Panc1 (cell line): ENCODE measurements around the gene FLVCR1. TPM values are rescaled to one million over a fixed set of nuclear protein-coding genes. Genes with fewer than 3 reads are reported as not detected.

Source experiments
- ATAC-seq: fragments of 200-7000 bp; cut with Tn5 transposase; 2 replicates; pipeline ENCODE4 v1.9.1; 2020; ENCODE audit warnings: mild to moderate bottlenecking, moderate library complexity
- BruUV-seq: library from RNA; stranded (reverse); fragments of 400-500 nt; replicated peaks from 2 replicates; lab custom pipeline; 2021; lab: Mats Ljungman, UMichigan
- CTCF ChIA-PET: fragments of 300-600 bp; sonication (Branson Sonifier 250); formaldehyde crosslinking; loops from one replicate; lab custom pipeline; 2022; ENCODE audit warnings: antibody characterized with exemption; lab: Charles Lee
- POLR2A ChIA-PET: fragments of 300-600 bp; sonication (Branson Sonifier 250); formaldehyde crosslinking; loops from one replicate; lab custom pipeline; 2022; ENCODE audit warnings: antibody characterized with exemption; lab: Charles Lee
- DNase-seq: peaks from one replicate; pipeline ENCODE4 v3.0.0-alpha.2; 2010; ENCODE audit warnings: low read depth, low spot score
- H3K27ac ChIP-seq: 2 replicates; pipeline ENCODE4 v1.5.1; 2011; ENCODE audit warnings: mild to moderate bottlenecking, low read length, inconsistent platforms
- H3K27me3 ChIP-seq: fragments of 200-500 bp; sonication (Bioruptor generic); 2 replicates; pipeline ENCODE4 v1.6.0; 2014; ENCODE audit warnings: low read length, inconsistent platforms; ENCODE audit not compliant: control insufficient read depth, insufficient read depth
- H3K36me3 ChIP-seq: fragments of 200-500 bp; sonication (Bioruptor generic); 2 replicates; pipeline ENCODE4 v1.5.1; 2014; ENCODE audit warnings: inconsistent platforms, mild to moderate bottlenecking, low read length, moderate library complexity; ENCODE audit not compliant: control insufficient read depth, insufficient read depth
- H3K4me1 ChIP-seq: 2 replicates; pipeline ENCODE4 v1.5.1; 2011; ENCODE audit warnings: inconsistent platforms, mild to moderate bottlenecking, low read length, moderate library complexity; ENCODE audit not compliant: control insufficient read depth, insufficient read depth
- H3K4me3 ChIP-seq, 2 experiments: 2 replicates each; pipeline ENCODE4 v1.5.1; 2011 to 2012; ENCODE audit warnings: low read depth in 2 of 2, low read length in 2 of 2, mild to moderate bottlenecking in 2 of 2, inconsistent platforms in 1 of 2, moderate library complexity in 1 of 2
- H3K9me3 ChIP-seq: fragments of 200-500 bp; sonication (Bioruptor generic); 2 replicates; pipeline ENCODE4 v1.5.1; 2014; ENCODE audit warnings: low read depth, mild to moderate bottlenecking, inconsistent platforms, low read length, moderate library complexity; ENCODE audit not compliant: control insufficient read depth, insufficient read depth
- POLR2AphosphoS5 ChIP-seq: IDR thresholded peaks from 2 replicates; pipeline ENCODE4 v1.6.1; 2012; ENCODE audit warnings: mild to moderate bottlenecking, low read depth, low read length, moderate library complexity
- SIN3A ChIP-seq: IDR thresholded peaks from 2 replicates; pipeline ENCODE4 v1.6.1; 2012; ENCODE audit warnings: low read depth, mild to moderate bottlenecking, low read length, moderate library complexity, borderline replicate concordance; ENCODE audit not compliant: insufficient read depth
- TCF7L2 ChIP-seq: IDR thresholded peaks from 2 replicates; pipeline ENCODE4 v1.6.1; 2011; ENCODE audit warnings: mild to moderate bottlenecking, low read depth, low read length, inconsistent platforms
- in situ Hi-C: cut with HindIII; loops from 2 replicates; pipeline ENCODE4 v1.10.0; 2016; ENCODE audit warnings: low sequenced_read_pairs, low pct_unique_long_range_greater_than_20kb
- intact Hi-C: fragments of 100-400 bp; cut with micrococcal nuclease; formaldehyde crosslinking; loops from one replicate; pipeline ENCODE4 v1.10.0; 2022; ENCODE audit not compliant: unreplicated experiment
- total RNA-seq: library from RNA; stranded (reverse); gene quantifications from one replicate; pipeline ENCODE4 v1.2.1, GENCODE V29; 2021; ENCODE audit not compliant: unreplicated experiment
- TF ChIP-seq, protein P1 (sequence below): fragments of 450-650 bp; IDR thresholded peaks from 2 replicates; pipeline ENCODE4 v1.5.1; 2017; ENCODE audit warnings: mild to moderate bottlenecking
- TF ChIP-seq, protein P2 (sequence below), 2 experiments: IDR thresholded peaks; 2 replicates each; pipeline ENCODE4 v1.6.1; 2011 to 2012; ENCODE audit warnings: low read depth in 2 of 2, control low read depth in 1 of 2, low read length in 1 of 2, mild to moderate bottlenecking in 1 of 2, moderate library complexity in 1 of 2; ENCODE audit not compliant: insufficient read depth in 1 of 2

Gene FLVCR1
- total RNA-seq, 1 experiment from 2014 or later = 21.4 TPM

DNA sequence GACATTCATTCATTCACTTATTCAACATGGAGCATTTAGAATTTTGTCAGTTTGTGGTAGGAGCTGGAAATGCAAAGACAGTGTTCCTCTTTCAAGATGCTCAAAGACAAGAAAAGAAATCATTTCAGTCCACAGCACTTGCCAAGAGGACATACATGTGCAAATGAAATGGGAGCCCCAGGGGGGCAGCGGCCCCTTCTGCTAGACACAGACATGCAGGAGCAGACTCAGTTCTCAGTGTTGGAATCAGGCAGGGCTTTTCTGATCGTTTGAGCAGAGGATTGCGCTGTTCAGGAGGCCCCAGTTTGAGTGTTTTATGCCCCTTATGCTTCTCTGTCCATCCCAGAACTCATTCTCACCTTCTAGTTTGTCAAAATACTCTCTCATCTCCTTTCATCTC, 56.7 kb downstream of the FLVCR1 start:
- Histone ChIP-seq H3K4me3 (no peak overlapping the region), H3K4me1 (no peaks in the 10 kb centered on the region), H3K27ac (no peak overlapping the region), H3K36me3 (no peaks in the 10 kb centered on the region), H3K9me3 (no peaks in the 10 kb centered on the region), H3K27me3 (no peaks in the 10 kb centered on the region)
- in situ Hi-C loops (no loop called here), intact Hi-C loops (no loop called here)
- DNase-seq = no peak
- TF ChIP-seq, protein P1, sequence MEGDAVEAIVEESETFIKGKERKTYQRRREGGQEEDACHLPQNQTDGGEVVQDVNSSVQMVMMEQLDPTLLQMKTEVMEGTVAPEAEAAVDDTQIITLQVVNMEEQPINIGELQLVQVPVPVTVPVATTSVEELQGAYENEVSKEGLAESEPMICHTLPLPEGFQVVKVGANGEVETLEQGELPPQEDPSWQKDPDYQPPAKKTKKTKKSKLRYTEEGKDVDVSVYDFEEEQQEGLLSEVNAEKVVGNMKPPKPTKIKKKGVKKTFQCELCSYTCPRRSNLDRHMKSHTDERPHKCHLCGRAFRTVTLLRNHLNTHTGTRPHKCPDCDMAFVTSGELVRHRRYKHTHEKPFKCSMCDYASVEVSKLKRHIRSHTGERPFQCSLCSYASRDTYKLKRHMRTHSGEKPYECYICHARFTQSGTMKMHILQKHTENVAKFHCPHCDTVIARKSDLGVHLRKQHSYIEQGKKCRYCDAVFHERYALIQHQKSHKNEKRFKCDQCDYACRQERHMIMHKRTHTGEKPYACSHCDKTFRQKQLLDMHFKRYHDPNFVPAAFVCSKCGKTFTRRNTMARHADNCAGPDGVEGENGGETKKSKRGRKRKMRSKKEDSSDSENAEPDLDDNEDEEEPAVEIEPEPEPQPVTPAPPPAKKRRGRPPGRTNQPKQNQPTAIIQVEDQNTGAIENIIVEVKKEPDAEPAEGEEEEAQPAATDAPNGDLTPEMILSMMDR = no peak
- TF ChIP-seq POLR2AphosphoS5 (no peak), TCF7L2 (no peak), SIN3A (no peak)
- TF ChIP-seq, protein P2, sequence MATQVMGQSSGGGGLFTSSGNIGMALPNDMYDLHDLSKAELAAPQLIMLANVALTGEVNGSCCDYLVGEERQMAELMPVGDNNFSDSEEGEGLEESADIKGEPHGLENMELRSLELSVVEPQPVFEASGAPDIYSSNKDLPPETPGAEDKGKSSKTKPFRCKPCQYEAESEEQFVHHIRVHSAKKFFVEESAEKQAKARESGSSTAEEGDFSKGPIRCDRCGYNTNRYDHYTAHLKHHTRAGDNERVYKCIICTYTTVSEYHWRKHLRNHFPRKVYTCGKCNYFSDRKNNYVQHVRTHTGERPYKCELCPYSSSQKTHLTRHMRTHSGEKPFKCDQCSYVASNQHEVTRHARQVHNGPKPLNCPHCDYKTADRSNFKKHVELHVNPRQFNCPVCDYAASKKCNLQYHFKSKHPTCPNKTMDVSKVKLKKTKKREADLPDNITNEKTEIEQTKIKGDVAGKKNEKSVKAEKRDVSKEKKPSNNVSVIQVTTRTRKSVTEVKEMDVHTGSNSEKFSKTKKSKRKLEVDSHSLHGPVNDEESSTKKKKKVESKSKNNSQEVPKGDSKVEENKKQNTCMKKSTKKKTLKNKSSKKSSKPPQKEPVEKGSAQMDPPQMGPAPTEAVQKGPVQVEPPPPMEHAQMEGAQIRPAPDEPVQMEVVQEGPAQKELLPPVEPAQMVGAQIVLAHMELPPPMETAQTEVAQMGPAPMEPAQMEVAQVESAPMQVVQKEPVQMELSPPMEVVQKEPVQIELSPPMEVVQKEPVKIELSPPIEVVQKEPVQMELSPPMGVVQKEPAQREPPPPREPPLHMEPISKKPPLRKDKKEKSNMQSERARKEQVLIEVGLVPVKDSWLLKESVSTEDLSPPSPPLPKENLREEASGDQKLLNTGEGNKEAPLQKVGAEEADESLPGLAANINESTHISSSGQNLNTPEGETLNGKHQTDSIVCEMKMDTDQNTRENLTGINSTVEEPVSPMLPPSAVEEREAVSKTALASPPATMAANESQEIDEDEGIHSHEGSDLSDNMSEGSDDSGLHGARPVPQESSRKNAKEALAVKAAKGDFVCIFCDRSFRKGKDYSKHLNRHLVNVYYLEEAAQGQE (IDR thresholded peaks at IDR 0.05; ENCODE audit: insufficient read depth in 1 of 2, low read depth in 2 of 2, low read length in 1 of 2) = no peak
- ChIA-PET POLR2A (no interaction called here), CTCF (no interaction called here)
- no peak for ATAC-seq
- no TSS peak for BruUV-seq

DNA sequence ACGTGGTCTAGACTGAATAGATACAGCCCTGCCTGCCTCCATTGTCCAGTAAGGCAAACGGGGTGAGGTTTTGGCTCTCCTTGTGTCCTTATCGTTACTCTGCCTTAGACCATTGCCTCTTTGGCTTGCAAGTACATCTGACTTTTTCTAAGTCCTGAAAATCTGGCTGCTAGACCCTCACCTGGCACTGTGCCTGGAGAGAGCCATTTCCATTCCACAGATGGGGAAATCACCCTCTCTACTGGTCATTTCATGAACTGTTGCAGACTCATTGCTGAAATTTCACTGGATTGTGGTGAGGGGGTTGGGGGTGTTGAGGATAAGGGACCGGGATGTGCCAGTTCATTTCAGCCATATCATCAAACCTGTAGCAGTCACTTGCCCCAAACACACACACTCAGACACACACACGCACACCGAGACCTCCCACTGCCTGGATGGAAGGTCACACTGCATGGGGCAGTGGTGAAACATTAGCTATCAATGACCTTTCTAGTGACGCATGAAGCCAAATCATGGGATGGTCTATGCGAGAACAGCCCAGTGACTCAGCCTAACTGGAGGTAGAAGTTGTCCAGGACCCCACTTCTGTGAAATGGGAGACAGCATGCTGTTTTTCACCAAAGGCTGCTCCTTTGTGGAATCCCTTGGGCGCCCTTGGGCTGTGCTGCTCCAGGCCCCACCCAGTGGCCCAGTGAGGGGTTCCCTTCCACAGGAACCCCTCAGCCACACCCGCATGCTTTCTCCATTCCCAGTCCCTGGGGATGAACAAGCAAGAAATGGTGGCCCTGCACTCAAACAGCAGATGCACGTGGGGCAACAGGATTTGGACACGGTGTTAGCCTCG, 57.4 kb downstream of the FLVCR1 start:
- POLR2A ChIA-PET = no interaction called here
- Histone ChIP-seq H3K4me3 (no peak overlapping the region), H3K27me3 (no peaks in the 10 kb centered on the region)

More for the DNA sequence above, 57.4 kb downstream of the FLVCR1 start:
- H3K36me3 ChIP-seq = no peaks in the 10 kb centered on the region
- H3K9me3 ChIP-seq = no peaks in the 10 kb centered on the region
- BruUV-seq = no TSS peak
- ATAC-seq (no peak), DNase-seq (no peak)
- intact Hi-C loops = no loop called here
- no peak for TF ChIP-seq TCF7L2
- TF ChIP-seq, protein P1 = peak; percentile 34
- CTCF ChIA-PET = no interaction called here
- H3K4me1 ChIP-seq = no peaks in the 10 kb centered on the region
- in situ Hi-C loops = no loop called here
- no peak overlapping the region for H3K27ac ChIP-seq
